ENCODE results near the gene CYP3A5.
"Not testable (repeated sequence)": the region's sequence is repeated elsewhere in the genome, so short reads cannot be mapped to it uniquely, and the experiment has no call there.

CYP3A5 gene

DNA sequence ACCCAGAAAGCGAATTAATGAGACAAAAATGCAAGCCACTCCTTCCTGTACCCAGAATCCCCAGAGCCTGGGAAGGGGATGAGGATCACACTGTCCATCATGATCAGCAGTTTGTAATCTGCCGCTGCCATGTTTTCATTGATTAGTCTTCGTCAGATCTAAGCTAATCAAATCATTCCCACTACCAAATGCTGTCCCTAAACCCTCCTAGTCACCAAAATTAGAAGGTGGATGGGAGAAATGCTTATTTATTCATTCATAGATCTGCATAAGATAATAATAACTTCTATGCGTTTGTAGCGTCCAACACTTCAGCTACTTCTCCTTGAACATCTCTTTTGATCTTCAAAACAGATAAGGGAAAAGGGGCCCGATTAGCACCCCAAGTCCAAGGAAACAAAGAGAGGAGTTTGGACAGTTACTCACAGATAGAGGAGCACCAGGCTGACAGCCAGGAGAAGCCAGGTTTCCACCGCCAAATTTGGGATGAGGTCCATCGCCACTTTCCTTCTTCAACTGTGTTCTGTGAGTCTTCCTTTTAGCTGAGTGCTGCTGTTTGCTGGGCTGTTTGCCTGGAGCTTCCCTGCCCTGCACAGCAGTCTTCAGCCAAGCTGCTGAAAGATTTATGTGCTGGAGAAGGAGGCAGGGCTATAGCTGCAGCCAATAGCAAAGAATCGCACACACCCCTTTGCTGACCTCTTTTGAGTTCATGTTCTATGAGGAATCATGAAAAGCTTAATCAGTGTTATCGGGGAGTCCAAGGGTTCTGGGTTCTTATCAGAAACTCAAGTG, at the start of gene CYP3A5:
TSS of gene CYP3A5 (minus strand) at position 597 of the 792 bp plus-strand sequence. CDS start at position 497, 100 bp downstream.
- DNase-seq (ENCODE audit: low read depth), result peak; percentile 78
- TF ChIP-seq, protein P1, sequence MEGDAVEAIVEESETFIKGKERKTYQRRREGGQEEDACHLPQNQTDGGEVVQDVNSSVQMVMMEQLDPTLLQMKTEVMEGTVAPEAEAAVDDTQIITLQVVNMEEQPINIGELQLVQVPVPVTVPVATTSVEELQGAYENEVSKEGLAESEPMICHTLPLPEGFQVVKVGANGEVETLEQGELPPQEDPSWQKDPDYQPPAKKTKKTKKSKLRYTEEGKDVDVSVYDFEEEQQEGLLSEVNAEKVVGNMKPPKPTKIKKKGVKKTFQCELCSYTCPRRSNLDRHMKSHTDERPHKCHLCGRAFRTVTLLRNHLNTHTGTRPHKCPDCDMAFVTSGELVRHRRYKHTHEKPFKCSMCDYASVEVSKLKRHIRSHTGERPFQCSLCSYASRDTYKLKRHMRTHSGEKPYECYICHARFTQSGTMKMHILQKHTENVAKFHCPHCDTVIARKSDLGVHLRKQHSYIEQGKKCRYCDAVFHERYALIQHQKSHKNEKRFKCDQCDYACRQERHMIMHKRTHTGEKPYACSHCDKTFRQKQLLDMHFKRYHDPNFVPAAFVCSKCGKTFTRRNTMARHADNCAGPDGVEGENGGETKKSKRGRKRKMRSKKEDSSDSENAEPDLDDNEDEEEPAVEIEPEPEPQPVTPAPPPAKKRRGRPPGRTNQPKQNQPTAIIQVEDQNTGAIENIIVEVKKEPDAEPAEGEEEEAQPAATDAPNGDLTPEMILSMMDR (conservative IDR thresholded peaks at IDR 0.05; ENCODE audit: control insufficient read depth, insufficient read depth, low read depth, low read length), result no peak
- H3K4me3 ChIP-seq (ENCODE audit: control insufficient read depth, low read depth, low read length), result peak within 1 kb of the TSS; percentile 21

DNA sequence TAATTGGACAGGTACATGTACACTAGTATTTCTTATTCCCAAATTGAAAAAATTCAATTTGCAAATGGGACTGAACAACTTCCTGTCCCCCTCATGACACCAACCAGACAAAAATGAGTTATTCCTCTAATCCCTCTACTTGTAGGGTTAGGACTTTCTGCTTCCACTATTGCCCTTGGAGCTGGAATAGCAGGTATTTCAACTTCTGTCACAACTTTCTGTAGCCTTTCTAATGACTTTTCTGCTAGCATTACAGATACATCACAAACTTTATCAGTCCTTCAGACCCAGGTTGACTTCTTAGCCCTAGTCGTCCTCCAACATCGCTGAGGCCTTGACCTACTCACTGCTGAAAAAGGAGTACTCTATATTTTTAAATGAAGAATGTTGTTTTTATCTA, 48.8 kb upstream of the CYP3A5 start:
- TF ChIP-seq, protein P1 (conservative IDR thresholded peaks at IDR 0.05; ENCODE audit: control insufficient read depth, insufficient read depth, low read depth, low read length), result no peak
- no peak for DNase-seq (ENCODE audit: low read depth)
- no peak overlapping the region for H3K4me3 ChIP-seq (ENCODE audit: control insufficient read depth, low read depth, low read length)

DNA sequence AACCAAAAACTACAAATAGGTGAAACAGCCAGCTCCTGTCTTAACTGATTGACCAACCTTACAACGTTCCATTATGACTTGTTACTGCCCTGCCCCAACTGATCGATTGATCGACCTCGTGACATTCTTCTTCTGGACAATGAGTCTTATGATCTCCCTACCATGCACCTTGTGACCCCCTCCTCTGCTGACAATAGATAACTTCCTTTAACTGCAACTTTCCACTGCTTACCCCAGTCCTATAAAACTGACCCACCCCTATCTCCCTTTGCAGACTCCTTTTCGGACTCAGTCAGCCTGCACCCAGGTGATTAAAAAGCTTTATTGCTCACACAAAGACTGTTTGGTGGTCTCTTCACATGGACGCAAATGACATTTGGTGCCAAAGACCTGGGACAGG, 43.4 kb upstream of the CYP3A5 start:
- not testable (repeated sequence) for H3K4me3 ChIP-seq (ENCODE audit: control insufficient read depth, low read depth, low read length); DNase-seq (ENCODE audit: low read depth)

DNA sequence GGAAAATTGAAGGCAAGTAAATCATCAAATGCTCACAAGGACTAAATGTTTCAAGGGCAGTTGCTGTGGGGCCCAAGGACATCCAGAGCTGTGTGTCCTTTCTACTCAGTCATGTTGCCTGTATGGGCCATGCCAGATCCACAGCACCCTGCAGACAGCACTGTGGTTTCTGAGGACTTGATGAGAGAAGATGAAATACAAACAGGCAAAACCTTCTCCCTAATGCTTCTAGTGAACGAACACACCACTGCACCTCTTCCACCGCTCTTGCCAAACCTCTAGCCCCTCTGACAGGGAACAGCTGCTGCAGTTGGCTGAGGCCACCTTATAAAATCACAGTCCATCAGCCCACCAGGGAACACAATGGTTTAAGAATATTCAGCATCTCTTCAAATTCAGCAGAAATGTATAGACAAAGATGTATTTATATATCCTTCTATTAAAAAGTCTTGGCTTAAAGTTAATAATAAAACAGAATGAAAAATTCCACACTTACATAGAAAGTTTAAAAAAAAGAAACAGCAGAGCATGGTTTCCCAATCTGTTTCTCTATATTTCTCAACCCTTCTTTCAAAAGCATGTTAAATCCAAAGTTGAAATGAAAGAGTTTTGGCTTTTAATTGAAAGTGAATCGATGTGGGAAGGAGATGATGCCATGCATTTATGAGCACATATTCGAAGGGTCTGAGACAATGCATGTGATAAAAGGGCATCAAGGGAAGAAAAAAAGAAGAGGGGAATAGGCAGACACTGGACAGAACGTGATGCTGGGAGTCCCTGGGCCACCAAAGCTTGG, 41.2 kb upstream of the CYP3A5 start:
- H3K4me3 ChIP-seq (ENCODE audit: control insufficient read depth, low read depth, low read length), result no peak overlapping the region
- DNase-seq (ENCODE audit: low read depth), result no peak
- TF ChIP-seq, protein P1 (conservative IDR thresholded peaks at IDR 0.05; ENCODE audit: control insufficient read depth, insufficient read depth, low read depth, low read length), result no peak

DNA sequence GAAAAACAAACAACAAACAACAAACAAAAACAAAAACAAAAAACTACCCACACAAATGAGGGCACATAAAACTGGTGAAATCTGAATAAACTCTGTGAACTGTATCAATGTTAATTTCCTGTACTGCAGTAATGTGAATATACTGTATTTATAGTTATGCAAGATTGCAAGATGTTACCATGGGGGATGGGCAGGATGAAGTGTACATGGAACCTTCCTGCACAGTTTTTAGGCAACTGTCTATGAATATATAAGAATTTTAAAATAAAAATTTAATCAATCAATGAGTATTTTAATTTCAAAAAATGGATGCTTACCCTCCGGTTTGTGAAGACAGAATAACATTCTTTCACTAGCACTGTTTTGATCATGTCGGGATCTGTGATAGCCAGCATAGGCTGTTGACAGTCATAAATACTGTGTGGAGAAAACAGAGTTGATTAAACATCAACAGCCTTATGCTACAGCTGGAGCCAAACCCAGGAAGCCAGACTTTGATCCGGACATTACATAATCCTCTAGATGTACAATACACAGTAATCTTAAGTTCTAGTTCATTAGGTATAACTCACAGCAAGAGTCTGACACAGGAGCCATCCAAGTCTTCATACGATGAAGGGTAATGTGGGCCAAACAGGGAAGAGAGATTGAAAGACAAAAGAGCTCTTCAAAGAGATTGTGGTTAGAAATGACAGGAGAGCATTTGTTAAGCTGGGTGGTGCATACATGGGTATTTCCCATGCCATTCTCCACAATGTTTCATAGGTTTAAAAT, 40.4 kb upstream of the CYP3A5 start:
- no peak overlapping the region for H3K4me3 ChIP-seq (ENCODE audit: control insufficient read depth, low read depth, low read length)
- TF ChIP-seq, protein P1 (conservative IDR thresholded peaks at IDR 0.05; ENCODE audit: control insufficient read depth, insufficient read depth, low read depth, low read length), result no peak
- DNase-seq (ENCODE audit: low read depth), result no peak

DNA sequence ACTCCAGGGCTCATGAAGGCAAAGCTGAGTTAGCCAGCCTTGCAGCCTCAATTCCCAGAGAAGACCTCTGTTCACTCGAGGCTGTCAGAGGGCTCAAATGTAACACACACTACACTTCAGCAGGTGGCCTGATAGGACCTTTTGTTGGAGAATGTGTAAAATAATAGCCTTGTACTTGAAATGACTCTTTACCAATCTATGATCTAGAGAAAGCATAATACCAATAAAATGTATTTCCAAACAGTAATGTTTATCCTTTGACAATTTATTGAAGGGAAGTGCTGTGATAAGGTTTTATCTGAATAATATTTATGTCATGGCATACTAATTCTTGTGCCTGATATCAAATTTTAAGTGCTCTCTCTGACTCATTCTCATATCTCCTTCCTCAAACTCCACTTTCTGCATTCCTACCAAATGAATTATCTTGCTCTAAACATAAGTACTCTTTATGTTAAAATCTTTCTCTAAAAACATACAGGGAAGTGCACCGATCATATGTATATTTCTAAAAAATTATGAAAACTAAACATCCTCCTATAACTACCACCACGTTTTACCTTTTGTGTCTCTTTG, 34.3 kb upstream of the CYP3A5 start:
- H3K4me3 ChIP-seq (ENCODE audit: control insufficient read depth, low read depth, low read length), result no peak overlapping the region
- TF ChIP-seq, protein P1 (conservative IDR thresholded peaks at IDR 0.05; ENCODE audit: control insufficient read depth, insufficient read depth, low read depth, low read length), result no peak
- DNase-seq (ENCODE audit: low read depth), result no peak

Data from fibroblast of mammary gland (primary cell).